Tibial nerve (tissue), 4 donors: Measurements from ENCODE around the gene TUT7. TPM values are rescaled to one million over a fixed set of nuclear protein-coding genes. Genes with fewer than 3 reads are reported as not detected.

Experiments
- DNase-seq, 2 donors: peaks; one replicate each; pipeline ENCODE4 v3.0.0-alpha.2; 2019; ENCODE audit warnings: low spot score in 2 of 2
- H3K27ac ChIP-seq, 4 donors: fragments of 200-600 bp; sonication (generic) in 3 of 4; one replicate each; pipeline ENCODE4 v1.5.1; 2017 to 2019; ENCODE audit warnings: mild to moderate bottlenecking in 1 of 4
- H3K27me3 ChIP-seq, 2 donors: fragments of 200-600 bp; sonication (generic) in 1 of 2; one replicate each; pipeline versions ENCODE4 v1.5.1 to v1.6.0; 2017 to 2019
- H3K36me3 ChIP-seq, 3 donors: fragments of 200-600 bp; sonication (generic); one replicate each; pipeline ENCODE4 v1.5.1; 2018 to 2019
- H3K4me1 ChIP-seq, 4 donors: fragments of 200-600 bp; sonication (generic) in 3 of 4; one replicate each; pipeline ENCODE4 v1.5.1; 2017 to 2019
- H3K4me3 ChIP-seq, 4 donors: fragments of 200-600 bp; sonication (generic) in 3 of 4; one replicate each; pipeline ENCODE4 v1.5.1; 2017 to 2019; ENCODE audit warnings: mild to moderate bottlenecking in 1 of 4, moderate library complexity in 1 of 4
- H3K9me3 ChIP-seq, 4 donors: fragments of 200-600 bp; sonication (generic) in 3 of 4; one replicate each; pipeline ENCODE4 v1.5.1; 2017 to 2019
- CTCF ChIP-seq, 5 experiments: fragments of 200-600 bp in 3 of 5; fragments of 450-650 bp in 2 of 5; sonication (generic) in 3 of 5; IDR thresholded peaks; one replicate each; pipeline ENCODE4 v1.5.1; 2016 to 2019; ENCODE audit warnings: antibody characterized with exemption in 5 of 5, mild to moderate bottlenecking in 3 of 5, moderate library complexity in 2 of 5
- EP300 ChIP-seq, 2 donors: sonication (generic); formaldehyde crosslinking; IDR thresholded peaks; one replicate each; pipeline ENCODE4 v1.6.1; 2017; ENCODE audit warnings: antibody characterized with exemption in 2 of 2, mild to moderate bottlenecking in 1 of 2
- POLR2A ChIP-seq, 2 donors: fragments of 450-650 bp; IDR thresholded peaks; one replicate each; pipeline ENCODE4 v1.6.1; 2017; ENCODE audit warnings: antibody characterized with exemption in 2 of 2, mild to moderate bottlenecking in 2 of 2, moderate library complexity in 2 of 2
- WGBS, 2 donors: methylation state at CpG; one replicate each; pipeline ENCODE4 v1.1.5; 2018; 5-methylcytosine and 5-hydroxymethylcytosine counted together
- total RNA-seq, 4 donors: library from RNA; depleted of rRNA; stranded (reverse); fragments of >200 nt; gene quantifications; one replicate each; pipeline ENCODE4 v1.1.0, GENCODE V29; 2016

TUT7 gene
- total RNA-seq, 4 donors from 2014 or later: 25.7 to 49.6 (median 37.8) TPM

- no peak overlapping the region for H3K27ac ChIP-seq
- H3K36me3 ChIP-seq: peaks cover 0 to 95% (median 4%) of the 10 kb centered on the region in 3 donors
- no peak overlapping the region for H3K4me3 ChIP-seq
- H3K4me1 ChIP-seq: no peaks in the 10 kb centered on the region
- no peak for TF ChIP-seq POLR2A (IDR thresholded peaks at IDR 0.05)
- TF ChIP-seq CTCF (IDR thresholded peaks at IDR 0.05): no peak
- TF ChIP-seq EP300 (IDR thresholded peaks at IDR 0.05): no peak
- H3K27me3 ChIP-seq: no peaks in the 10 kb centered on the region
- no peak for DNase-seq
- WGBS, 2 donors: 73 to 89% methylated on average over 1 of the region's 1 CpG
- no peaks in the 10 kb centered on the region for H3K9me3 ChIP-seq
Observed at GRCh38 chr9:86336058-86336457, 18.2 kb downstream of the TUT7 start.

GRCh38 chr9:86333651-86334050, 20.6 kb downstream of the TUT7 start:
- no peak overlapping the region for H3K27ac ChIP-seq
- no peaks in the 10 kb centered on the region for H3K27me3 ChIP-seq
- H3K36me3 ChIP-seq: peaks cover 0 to 95% (median 2%) of the 10 kb centered on the region in 3 donors
- H3K9me3 ChIP-seq: no peaks in the 10 kb centered on the region
- TF ChIP-seq POLR2A (IDR thresholded peaks at IDR 0.05) (no peak), CTCF (IDR thresholded peaks at IDR 0.05) (no peak), EP300 (IDR thresholded peaks at IDR 0.05) (no peak)
- no peaks in the 10 kb centered on the region for H3K4me1 ChIP-seq
- WGBS, 2 donors: 66 to 83% methylated on average over 2 of the region's 2 CpGs
- DNase-seq: no peak
- no peak overlapping the region for H3K4me3 ChIP-seq

- H3K4me1 ChIP-seq: no peaks in the 10 kb centered on the region
- H3K27me3 ChIP-seq: no peaks in the 10 kb centered on the region
- no peak for DNase-seq
- H3K27ac ChIP-seq: no peak overlapping the region
- TF ChIP-seq POLR2A (IDR thresholded peaks at IDR 0.05) (no peak), CTCF (IDR thresholded peaks at IDR 0.05) (no peak), EP300 (IDR thresholded peaks at IDR 0.05) (no peak)
- no peaks in the 10 kb centered on the region for H3K9me3 ChIP-seq
- WGBS, 2 donors: 95 to 96% methylated on average over 5 of the region's 5 CpGs
- H3K4me3 ChIP-seq: no peak overlapping the region
- H3K36me3 ChIP-seq: peaks cover 0 to 95% (median 0%) of the 10 kb centered on the region in 3 donors
Observed at GRCh38 chr9:86330186-86330585, 24.0 kb downstream of the TUT7 start.

- Histone ChIP-seq H3K9me3 (no peaks in the 10 kb centered on the region), H3K4me1 (no peaks in the 10 kb centered on the region), H3K36me3 (peaks cover 0 to 95% (median 0%) of the 10 kb centered on the region in 3 donors), H3K4me3 (no peak overlapping the region), H3K27me3 (no peaks in the 10 kb centered on the region), H3K27ac (no peak overlapping the region)
- WGBS, 2 donors: 88 to 90% methylated on average over 1 of the region's 1 CpG
- TF ChIP-seq POLR2A (IDR thresholded peaks at IDR 0.05) (no peak), CTCF (IDR thresholded peaks at IDR 0.05) (no peak), EP300 (IDR thresholded peaks at IDR 0.05) (no peak)
- no peak for DNase-seq
Observed at GRCh38 chr9:86329649-86330048, 24.6 kb downstream of the TUT7 start.

GRCh38 chr9:86328156-86328555, 26.1 kb downstream of the TUT7 start:
- WGBS, 2 donors: 51 to 56% methylated on average over 4 of the region's 4 CpGs
- Histone ChIP-seq H3K9me3 (no peaks in the 10 kb centered on the region), H3K4me1 (no peaks in the 10 kb centered on the region), H3K27me3 (no peaks in the 10 kb centered on the region), H3K4me3 (no peak overlapping the region), H3K27ac (no peak overlapping the region), H3K36me3 (peaks cover 0 to 95% (median 5%) of the 10 kb centered on the region in 3 donors)
- no peak for DNase-seq
- TF ChIP-seq POLR2A (IDR thresholded peaks at IDR 0.05) (no peak), EP300 (IDR thresholded peaks at IDR 0.05) (no peak)

- no peaks in the 10 kb centered on the region for H3K4me1 ChIP-seq
- no peak overlapping the region for H3K27ac ChIP-seq
- H3K27me3 ChIP-seq: no peaks in the 10 kb centered on the region
- no peak overlapping the region for H3K4me3 ChIP-seq
- WGBS, 2 donors: 66 to 88% methylated on average over 3 of the region's 3 CpGs
- no peak for DNase-seq
- H3K9me3 ChIP-seq: no peaks in the 10 kb centered on the region
- H3K36me3 ChIP-seq: peaks cover 0 to 99% (median 15%) of the 10 kb centered on the region in 3 donors
- TF ChIP-seq EP300 (IDR thresholded peaks at IDR 0.05): no peak
- no peak for TF ChIP-seq CTCF (IDR thresholded peaks at IDR 0.05)
- no peak for TF ChIP-seq POLR2A (IDR thresholded peaks at IDR 0.05)
Observed at GRCh38 chr9:86326536-86326935, 27.7 kb downstream of the TUT7 start.
